ENCODE results near the gene C5orf24. TPM values are rescaled to one million over a fixed set of nuclear protein-coding genes. Genes with fewer than 3 reads are reported as not detected.
"Not testable (repeated sequence)": the region's sequence is repeated elsewhere in the genome, so short reads cannot be mapped to it uniquely, and the experiment has no call there.

The C5orf24 gene
- total RNA-seq, 1 donor from 2014 or later: 43.2 TPM

- Mint-ChIP-seq H3K4me3 (no peak overlapping the region), H3K4me1 (ENCODE audit: low read depth) (no peaks in the 10 kb centered on the region), H3K36me3 (ENCODE audit: low read depth) (peaks cover 10% of the 10 kb centered on the region), H3K9me3 (no peaks in the 10 kb centered on the region), H3K27me3 (ENCODE audit: insufficient read depth) (no peaks in the 10 kb centered on the region), H3K27ac (no peak overlapping the region)
- no peak for DNase-seq (ENCODE audit: low spot score)
- intact Hi-C loops (cut with micrococcal nuclease): no loop called here
These were observed 8.1 kb upstream of the C5orf24 start for GRCh38 chr5:134837530-134838181.

- H3K4me1 Mint-ChIP-seq (ENCODE audit: low read depth); H3K27me3 Mint-ChIP-seq (ENCODE audit: insufficient read depth); DNase-seq (ENCODE audit: low spot score); intact Hi-C loops (cut with micrococcal nuclease); H3K4me3 Mint-ChIP-seq; H3K9me3 Mint-ChIP-seq; H3K27ac Mint-ChIP-seq: not testable (repeated sequence)
- peaks cover 10% of the 10 kb centered on the region for H3K36me3 Mint-ChIP-seq (ENCODE audit: low read depth)
These were observed 7.4 kb upstream of the C5orf24 start for GRCh38 chr5:134838361-134838760.

- intact Hi-C loops (cut with micrococcal nuclease): loop anchor here (10.0 kb wide), 2 partner anchors 316 to 836 kb away; partner anchors contain the start of genes JADE2 and VDAC1
- H3K27ac Mint-ChIP-seq: no peak overlapping the region
- peaks cover 10% of the 10 kb centered on the region for H3K36me3 Mint-ChIP-seq (ENCODE audit: low read depth)
- H3K27me3 Mint-ChIP-seq (ENCODE audit: insufficient read depth): no peaks in the 10 kb centered on the region
- H3K4me3 Mint-ChIP-seq: no peak overlapping the region
- DNase-seq (ENCODE audit: low spot score): no peak
- H3K9me3 Mint-ChIP-seq: no peaks in the 10 kb centered on the region
- H3K4me1 Mint-ChIP-seq (ENCODE audit: low read depth): peaks cover 10% of the 10 kb centered on the region
These were observed 5.0 kb upstream of the C5orf24 start for GRCh38 chr5:134840811-134841210.

GRCh38 chr5:134844252-134844651 lies 1.5 kb upstream of the C5orf24 start:
- peaks cover 18% of the 10 kb centered on the region for H3K4me1 Mint-ChIP-seq (ENCODE audit: low read depth)
- DNase-seq (ENCODE audit: low spot score): no peak
- H3K27ac Mint-ChIP-seq: no peak overlapping the region
- peaks cover 10% of the 10 kb centered on the region for H3K36me3 Mint-ChIP-seq (ENCODE audit: low read depth)
- intact Hi-C loops (cut with micrococcal nuclease): loop anchor here (2.0 to 10.0 kb wide), 4 partner anchors 319 to 839 kb away; partner anchors contain the start of genes JADE2, SKP1 and VDAC1
- H3K9me3 Mint-ChIP-seq: no peaks in the 10 kb centered on the region
- H3K4me3 Mint-ChIP-seq: no peak overlapping the region
- no peaks in the 10 kb centered on the region for H3K27me3 Mint-ChIP-seq (ENCODE audit: insufficient read depth)

DNA sequence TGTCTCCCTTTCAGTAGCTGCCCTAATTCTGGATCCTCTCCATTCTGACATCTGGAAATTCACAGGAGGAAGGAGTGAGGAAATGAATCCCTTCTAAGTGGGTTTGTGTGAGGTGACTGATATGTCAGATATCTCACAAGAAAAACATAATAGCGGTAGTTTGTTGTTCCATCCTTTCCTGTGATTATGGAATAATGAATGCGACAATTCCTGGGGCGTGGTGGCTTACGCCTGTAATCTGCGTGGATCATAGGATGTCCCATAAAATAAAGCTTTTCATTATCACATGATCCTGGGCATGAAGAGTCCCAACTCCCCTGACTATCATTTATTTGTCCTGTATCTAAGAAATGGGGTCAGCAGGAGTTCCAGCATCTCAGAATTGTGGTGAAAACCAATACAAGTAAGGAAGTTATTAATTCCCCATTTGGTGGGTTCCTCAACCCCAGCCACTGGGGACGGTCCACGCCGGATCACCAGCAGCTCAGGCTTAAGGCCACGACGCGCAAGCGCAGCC lies 375 bp upstream of the C5orf24 start:
- Mint-ChIP-seq H3K36me3 (ENCODE audit: low read depth) (peaks cover 12% of the 10 kb centered on the region), H3K4me3 (peak overlapping the region; percentile 97), H3K27ac (peak overlapping the region; percentile 97), H3K4me1 (ENCODE audit: low read depth) (peaks cover 22% of the 10 kb centered on the region), H3K9me3 (no peaks in the 10 kb centered on the region), H3K27me3 (ENCODE audit: insufficient read depth) (no peaks in the 10 kb centered on the region)
- intact Hi-C loops (cut with micrococcal nuclease): loop anchor here (1.0 to 10.0 kb wide), 10 partner anchors 29 to 841 kb away; partner anchors contain the start of genes CAMLG, DDX46, JADE2 and SEC24A
- no peak for DNase-seq (ENCODE audit: low spot score)

DNA sequence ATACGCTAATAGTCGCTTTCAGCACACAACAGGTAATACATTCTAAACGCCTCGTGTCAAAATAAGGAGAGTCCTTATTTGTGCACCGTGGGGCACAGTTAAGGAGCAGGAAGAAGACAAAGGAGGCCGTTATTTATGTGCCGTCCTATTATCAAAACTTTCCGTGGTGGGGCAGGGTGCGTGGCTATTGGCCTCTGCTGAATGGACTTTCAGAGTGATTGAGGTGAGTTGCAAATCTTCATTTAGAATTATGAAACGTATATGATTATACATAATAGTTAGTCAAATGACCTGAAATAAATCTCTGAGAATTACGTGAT lies 833 bp downstream of the C5orf24 start:
- H3K9me3 Mint-ChIP-seq: no peaks in the 10 kb centered on the region
- H3K36me3 Mint-ChIP-seq (ENCODE audit: low read depth): peaks cover 20% of the 10 kb centered on the region
- intact Hi-C loops (cut with micrococcal nuclease): loop anchor here (2.0 to 10.0 kb wide), 4 partner anchors 322 to 842 kb away; partner anchors contain the start of genes JADE2, PPP2CA, UBE2B and VDAC1
- H3K27me3 Mint-ChIP-seq (ENCODE audit: insufficient read depth): no peaks in the 10 kb centered on the region
- H3K27ac Mint-ChIP-seq: peak overlapping the region; percentile 97
- peak overlapping the region; percentile 97 for H3K4me3 Mint-ChIP-seq
- peaks cover 31% of the 10 kb centered on the region for H3K4me1 Mint-ChIP-seq (ENCODE audit: low read depth)
- no peak for DNase-seq (ENCODE audit: low spot score)

DNA sequence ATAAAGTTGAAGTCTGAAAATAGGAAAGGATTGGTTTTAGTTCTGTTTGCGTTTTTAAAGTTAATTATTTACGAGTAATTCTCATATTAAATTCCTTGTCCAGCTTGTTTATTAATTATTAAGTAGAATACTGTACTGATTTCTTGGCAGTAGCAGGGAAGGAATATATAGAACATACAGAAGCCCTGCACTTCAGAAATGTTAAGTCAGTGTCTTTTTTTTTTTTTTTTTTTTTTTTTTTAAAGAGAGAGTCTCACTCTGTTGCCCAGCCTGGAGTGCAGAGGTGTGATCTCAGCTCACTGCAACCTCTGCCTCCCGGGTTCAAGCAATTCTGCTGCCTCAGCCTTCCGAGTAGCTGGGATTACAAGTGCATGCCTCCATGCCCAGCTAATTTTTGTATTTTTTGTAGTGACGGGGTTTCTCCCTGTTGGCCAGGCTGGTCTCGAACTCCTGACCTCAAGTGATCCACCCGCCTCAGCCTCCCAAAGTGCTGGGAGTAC lies 3.7 kb downstream of the C5orf24 start:
- H3K4me3 Mint-ChIP-seq; H3K27ac Mint-ChIP-seq; H3K27me3 Mint-ChIP-seq (ENCODE audit: insufficient read depth); DNase-seq (ENCODE audit: low spot score); H3K9me3 Mint-ChIP-seq: not testable (repeated sequence)
- Mint-ChIP-seq H3K4me1 (ENCODE audit: low read depth) (peaks cover 39% of the 10 kb centered on the region), H3K36me3 (ENCODE audit: low read depth) (peaks cover 24% of the 10 kb centered on the region)
- intact Hi-C loops (cut with micrococcal nuclease): loop anchor here (10.0 kb wide), 2 partner anchors 325 to 845 kb away; partner anchors contain the start of genes JADE2 and VDAC1

DNA sequence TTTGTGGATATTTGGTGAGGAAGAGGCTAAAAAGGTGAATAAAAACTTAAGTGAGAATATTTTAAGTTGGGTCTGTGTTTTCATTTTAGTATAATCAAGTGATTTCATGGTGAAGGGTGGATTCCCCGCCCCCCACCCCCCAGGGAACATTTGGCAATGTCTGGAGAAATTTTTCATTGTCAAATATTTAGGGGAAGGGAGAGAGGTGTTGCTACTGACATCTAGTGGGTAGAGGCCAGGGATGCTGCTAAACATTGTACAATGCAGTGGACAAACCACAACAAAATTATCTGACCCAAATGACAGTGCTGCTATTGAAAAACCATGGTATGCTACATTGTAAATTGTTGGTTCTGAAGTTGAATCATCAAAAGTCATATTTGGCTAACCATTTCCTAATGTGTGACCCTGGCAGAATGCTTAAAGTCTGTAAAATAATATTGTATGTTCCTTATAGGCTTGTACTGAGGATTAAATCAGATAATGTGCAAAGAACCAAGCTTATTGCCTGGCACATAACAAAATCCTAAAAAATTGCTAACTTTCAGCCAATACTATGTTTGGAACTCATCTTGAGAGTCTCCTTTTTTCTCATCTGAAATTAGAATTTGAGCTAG lies 5.6 kb downstream of the C5orf24 start:
- no peaks in the 10 kb centered on the region for H3K27me3 Mint-ChIP-seq (ENCODE audit: insufficient read depth)
- H3K36me3 Mint-ChIP-seq (ENCODE audit: low read depth): peaks cover 27% of the 10 kb centered on the region
- intact Hi-C loops (cut with micrococcal nuclease): no loop called here
- no peak for DNase-seq (ENCODE audit: low spot score)
- no peak overlapping the region for H3K4me3 Mint-ChIP-seq
- peak overlapping the region; percentile 26 for H3K27ac Mint-ChIP-seq
- peaks cover 40% of the 10 kb centered on the region for H3K4me1 Mint-ChIP-seq (ENCODE audit: low read depth)
- no peaks in the 10 kb centered on the region for H3K9me3 Mint-ChIP-seq

DNA sequence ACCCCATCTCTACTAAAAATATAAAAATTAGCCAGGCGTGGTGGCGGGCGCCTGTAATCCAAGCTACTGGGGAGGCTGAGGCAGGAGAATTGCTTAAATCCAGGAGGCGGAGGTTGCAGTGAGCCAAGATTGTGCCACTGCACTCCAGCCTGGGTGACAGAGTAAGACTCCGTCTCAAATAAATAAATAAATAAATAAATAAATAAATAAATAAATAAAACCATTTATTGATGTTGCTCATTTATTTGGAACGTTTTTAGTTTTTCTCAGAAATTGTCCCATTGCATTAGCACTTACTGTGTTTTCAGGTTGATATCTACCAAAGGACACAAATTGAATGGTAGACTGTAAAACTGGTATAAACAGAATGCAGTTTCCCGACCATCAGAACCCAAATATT lies 10.7 kb downstream of the C5orf24 start:
- H3K27me3 Mint-ChIP-seq (ENCODE audit: insufficient read depth); H3K9me3 Mint-ChIP-seq; intact Hi-C loops (cut with micrococcal nuclease); H3K4me3 Mint-ChIP-seq; DNase-seq (ENCODE audit: low spot score); H3K27ac Mint-ChIP-seq: not testable (repeated sequence)
- H3K36me3 Mint-ChIP-seq (ENCODE audit: low read depth): peaks cover 18% of the 10 kb centered on the region
- H3K4me1 Mint-ChIP-seq (ENCODE audit: low read depth): peaks cover 26% of the 10 kb centered on the region

DNA sequence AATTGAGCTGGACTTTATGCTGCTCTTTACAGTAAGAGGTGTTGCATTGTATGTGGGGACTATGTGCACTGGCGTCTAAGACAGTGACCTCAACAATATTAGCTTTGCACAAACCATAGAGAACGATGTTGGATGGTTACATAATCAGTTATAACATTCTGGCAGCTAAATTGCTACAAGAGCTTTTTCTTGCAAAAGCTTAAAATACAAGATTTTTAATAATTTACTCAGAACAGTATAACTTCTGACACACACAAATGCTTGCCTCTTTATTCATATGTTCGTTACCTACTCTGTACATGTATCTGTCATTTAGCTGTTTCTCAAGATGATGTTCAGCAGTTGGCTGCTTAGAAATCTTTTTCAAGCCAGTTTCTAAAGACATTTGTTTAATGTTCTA lies 11.6 kb downstream of the C5orf24 start:
- H3K36me3 Mint-ChIP-seq (ENCODE audit: low read depth): peaks cover 16% of the 10 kb centered on the region
- H3K9me3 Mint-ChIP-seq: no peaks in the 10 kb centered on the region
- DNase-seq (ENCODE audit: low spot score): no peak
- H3K27ac Mint-ChIP-seq: no peak overlapping the region
- H3K4me3 Mint-ChIP-seq: no peak overlapping the region
- intact Hi-C loops (cut with micrococcal nuclease): no loop called here
- H3K27me3 Mint-ChIP-seq (ENCODE audit: insufficient read depth): no peaks in the 10 kb centered on the region
- H3K4me1 Mint-ChIP-seq (ENCODE audit: low read depth): peaks cover 21% of the 10 kb centered on the region

- Mint-ChIP-seq H3K4me3 (no peak overlapping the region), H3K27me3 (ENCODE audit: insufficient read depth) (no peaks in the 10 kb centered on the region), H3K27ac (no peak overlapping the region), H3K9me3 (no peaks in the 10 kb centered on the region), H3K4me1 (ENCODE audit: low read depth) (no peaks in the 10 kb centered on the region), H3K36me3 (ENCODE audit: low read depth) (peaks cover 8% of the 10 kb centered on the region)
- intact Hi-C loops (cut with micrococcal nuclease): no loop called here
- no peak for DNase-seq (ENCODE audit: low spot score)
These were observed 18.9 kb downstream of the C5orf24 start for GRCh38 chr5:134864707-134865106.

GRCh38 chr5:134873494-134873893 lies 27.7 kb downstream of the C5orf24 start:
- intact Hi-C loops (cut with micrococcal nuclease): loop anchor here (10.0 kb wide), 1 partner anchor 649 kb away; the partner anchor contains the start of gene PPP2CA
- Mint-ChIP-seq H3K36me3 (ENCODE audit: low read depth) (peaks cover 25% of the 10 kb centered on the region), H3K4me3 (peak overlapping the region; percentile 100), H3K27ac (peak overlapping the region; percentile 98), H3K4me1 (ENCODE audit: low read depth) (peaks cover 38% of the 10 kb centered on the region), H3K27me3 (ENCODE audit: insufficient read depth) (no peaks in the 10 kb centered on the region), H3K9me3 (no peaks in the 10 kb centered on the region)
- DNase-seq (ENCODE audit: low spot score): no peak
